DOHH2 (cell line): ENCODE results near the gene CDKAL1.

ENCODE experiments used
- EZH2phosphoT487 ChIP-seq: fragments of 200-600 bp; sonication (generic); IDR thresholded peaks from 2 replicates; pipeline ENCODE4 v1.6.1; 2017; ENCODE audit warnings: borderline replicate concordance, mild to moderate bottlenecking, antibody characterized with exemption, low read length, moderate library complexity, mixed read lengths
- TF ChIP-seq, protein P1 (sequence below): fragments of 200-600 bp; sonication (generic); IDR thresholded peaks from one replicate; pipeline ENCODE4 v1.5.1; 2014; ENCODE audit warnings: antibody characterized with exemption, mild to moderate bottlenecking, low read depth, low read length; ENCODE audit not compliant: poor library complexity, severe bottlenecking

DNA sequence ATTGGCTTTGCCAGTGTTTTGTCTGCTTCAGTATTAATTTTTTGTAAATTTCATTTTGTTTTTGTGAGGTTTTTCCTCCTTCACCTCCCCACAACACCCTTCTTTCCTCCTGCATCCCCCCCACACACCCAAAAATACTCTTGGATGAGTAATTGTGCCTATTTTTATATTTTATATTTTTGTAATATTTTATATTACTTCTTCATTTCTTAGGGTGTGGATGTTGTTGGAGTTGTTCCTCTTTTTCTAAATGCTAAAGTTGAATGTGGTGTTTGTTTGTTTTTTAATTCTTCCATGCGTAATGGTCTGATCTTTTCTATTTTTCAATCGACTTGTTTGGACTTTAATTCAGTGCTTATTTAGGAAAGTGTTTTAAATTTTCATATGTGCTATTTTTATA, 638.8 kb downstream of the CDKAL1 start:
- TF ChIP-seq, protein P1, sequence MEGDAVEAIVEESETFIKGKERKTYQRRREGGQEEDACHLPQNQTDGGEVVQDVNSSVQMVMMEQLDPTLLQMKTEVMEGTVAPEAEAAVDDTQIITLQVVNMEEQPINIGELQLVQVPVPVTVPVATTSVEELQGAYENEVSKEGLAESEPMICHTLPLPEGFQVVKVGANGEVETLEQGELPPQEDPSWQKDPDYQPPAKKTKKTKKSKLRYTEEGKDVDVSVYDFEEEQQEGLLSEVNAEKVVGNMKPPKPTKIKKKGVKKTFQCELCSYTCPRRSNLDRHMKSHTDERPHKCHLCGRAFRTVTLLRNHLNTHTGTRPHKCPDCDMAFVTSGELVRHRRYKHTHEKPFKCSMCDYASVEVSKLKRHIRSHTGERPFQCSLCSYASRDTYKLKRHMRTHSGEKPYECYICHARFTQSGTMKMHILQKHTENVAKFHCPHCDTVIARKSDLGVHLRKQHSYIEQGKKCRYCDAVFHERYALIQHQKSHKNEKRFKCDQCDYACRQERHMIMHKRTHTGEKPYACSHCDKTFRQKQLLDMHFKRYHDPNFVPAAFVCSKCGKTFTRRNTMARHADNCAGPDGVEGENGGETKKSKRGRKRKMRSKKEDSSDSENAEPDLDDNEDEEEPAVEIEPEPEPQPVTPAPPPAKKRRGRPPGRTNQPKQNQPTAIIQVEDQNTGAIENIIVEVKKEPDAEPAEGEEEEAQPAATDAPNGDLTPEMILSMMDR, result no peak
- no peak for TF ChIP-seq EZH2phosphoT487
